ENCODE results near the gene ZDHHC14.

The ZDHHC14 gene

GRCh38 chr6:157531986-157532365 is 151.0 kb downstream of the ZDHHC14 start:
- H3K27me3 ChIP-seq (ENCODE audit: control insufficient read depth, low read length) = no peaks in the 10 kb centered on the region
- H3F3A ChIP-seq (ENCODE audit: control insufficient read depth, insufficient read depth) = 0 out of 2 replicates have a peak, but pooled peaks cover 2% of the 10 kb centered on the region
- H3K27ac ChIP-seq (ENCODE audit: low read depth, low read length) = no peak overlapping the region
- no peak for TF ChIP-seq EZH2phosphoT487 (IDR thresholded peaks at IDR 0.05; ENCODE audit: borderline replicate concordance, low read length)
- TF ChIP-seq CTCF (IDR thresholded peaks at IDR 0.05; ENCODE audit: low read depth, low read length, poor library complexity, severe bottlenecking) = no peak
- no peaks in the 10 kb centered on the region for H3K79me2 ChIP-seq (ENCODE audit: control insufficient read depth, low read length)
- no peaks in the 10 kb centered on the region for H3K9me2 ChIP-seq (replicated peaks; ENCODE audit: control insufficient read depth, low read length)
- no peaks in the 10 kb centered on the region for H3K9me3 ChIP-seq (ENCODE audit: control insufficient read depth, insufficient read depth, low read length)
- no peak overlapping the region for H3K4me3 ChIP-seq (ENCODE audit: low read length)
- H3K36me3 ChIP-seq (ENCODE audit: control insufficient read depth, low read length) = no peaks in the 10 kb centered on the region
- H3K4me2 ChIP-seq (ENCODE audit: low read length) = no peak overlapping the region
- peaks cover 48% of the 10 kb centered on the region for H3K4me1 ChIP-seq (ENCODE audit: control insufficient read depth, low read length)
- H4K20me1 ChIP-seq (ENCODE audit: control insufficient read depth, insufficient read depth, low read depth, low read length) = no peaks in the 10 kb centered on the region

- Histone ChIP-seq H3K79me2 (ENCODE audit: control insufficient read depth, low read length) (no peaks in the 10 kb centered on the region), H3K4me1 (ENCODE audit: control insufficient read depth, low read length) (peaks cover 53% of the 10 kb centered on the region), H3K9me2 (replicated peaks; ENCODE audit: control insufficient read depth, low read length) (no peaks in the 10 kb centered on the region), H4K20me1 (ENCODE audit: control insufficient read depth, insufficient read depth, low read depth, low read length) (no peaks in the 10 kb centered on the region), H3F3A (ENCODE audit: control insufficient read depth, insufficient read depth) (0 out of 2 replicates have a peak, but pooled peaks cover 2% of the 10 kb centered on the region), H3K27me3 (ENCODE audit: control insufficient read depth, low read length) (no peaks in the 10 kb centered on the region), H3K4me2 (ENCODE audit: low read length) (no peak overlapping the region), H3K36me3 (ENCODE audit: control insufficient read depth, low read length) (no peaks in the 10 kb centered on the region), H3K4me3 (ENCODE audit: low read length) (no peak overlapping the region), H3K9me3 (ENCODE audit: control insufficient read depth, insufficient read depth, low read length) (no peaks in the 10 kb centered on the region), H3K27ac (ENCODE audit: low read depth, low read length) (no peak overlapping the region)
- TF ChIP-seq EZH2phosphoT487 (IDR thresholded peaks at IDR 0.05; ENCODE audit: borderline replicate concordance, low read length) = no peak
- no peak for TF ChIP-seq CTCF (IDR thresholded peaks at IDR 0.05; ENCODE audit: low read depth, low read length, poor library complexity, severe bottlenecking)
These were observed 152.3 kb downstream of the ZDHHC14 start for GRCh38 chr6:157533048-157533871.

- Histone ChIP-seq H3K9me3 (ENCODE audit: control insufficient read depth, insufficient read depth, low read length) (no peaks in the 10 kb centered on the region), H3K27ac (ENCODE audit: low read depth, low read length) (no peak overlapping the region), H3K9me2 (replicated peaks; ENCODE audit: control insufficient read depth, low read length) (no peaks in the 10 kb centered on the region), H3K4me3 (ENCODE audit: low read length) (no peak overlapping the region), H3K4me1 (ENCODE audit: control insufficient read depth, low read length) (peaks cover 57% of the 10 kb centered on the region), H4K20me1 (ENCODE audit: control insufficient read depth, insufficient read depth, low read depth, low read length) (no peaks in the 10 kb centered on the region), H3K79me2 (ENCODE audit: control insufficient read depth, low read length) (no peaks in the 10 kb centered on the region), H3K27me3 (ENCODE audit: control insufficient read depth, low read length) (no peaks in the 10 kb centered on the region), H3F3A (ENCODE audit: control insufficient read depth, insufficient read depth) (0 out of 2 replicates have a peak, but pooled peaks cover 2% of the 10 kb centered on the region), H3K4me2 (ENCODE audit: low read length) (no peak overlapping the region), H3K36me3 (ENCODE audit: control insufficient read depth, low read length) (no peaks in the 10 kb centered on the region)
- no peak for TF ChIP-seq EZH2phosphoT487 (IDR thresholded peaks at IDR 0.05; ENCODE audit: borderline replicate concordance, low read length)
- TF ChIP-seq CTCF (IDR thresholded peaks at IDR 0.05; ENCODE audit: low read depth, low read length, poor library complexity, severe bottlenecking) = no peak
These were observed 153.3 kb downstream of the ZDHHC14 start for GRCh38 chr6:157534134-157534871.
